Measurements from ENCODE around the gene HHAT. TPM values are rescaled to one million over a fixed set of nuclear protein-coding genes. Genes with fewer than 3 reads are reported as not detected.

The HHAT gene
- total and polyA plus RNA-seq, 3 donors from 2014 or later = 8.5 to 24.3 (median 23.8) TPM

DNA sequence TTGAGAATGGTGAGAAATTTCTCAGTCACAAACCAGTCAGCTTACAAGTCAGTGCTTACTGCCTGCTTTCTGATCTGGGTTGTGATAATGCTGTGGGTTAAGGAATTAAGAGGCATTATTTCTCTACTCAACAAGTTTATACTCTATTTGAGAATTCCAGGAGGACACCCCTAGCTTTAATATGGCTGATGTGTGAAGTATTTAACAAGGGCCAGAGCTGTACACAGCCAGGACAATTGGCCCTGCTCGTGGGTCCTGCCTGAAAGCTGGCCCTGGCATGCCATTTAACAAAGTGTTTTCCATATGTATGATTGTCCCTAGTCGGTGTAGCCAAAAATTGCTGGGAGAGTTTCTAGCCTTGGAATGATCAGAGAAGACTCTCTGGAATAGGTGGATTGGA, 43.2 kb downstream of the HHAT start:
- Histone ChIP-seq H3K27me3 (no peaks in the 10 kb centered on the region), H3K36me3 (ENCODE audit: low read depth, missing control alignments) (no peaks in the 10 kb centered on the region), H3K4me1 (no peaks in the 10 kb centered on the region), H3K9me3 (no peaks in the 10 kb centered on the region), H3K27ac (no peak overlapping the region), H3K4me3 (no peak overlapping the region)
- TF ChIP-seq CTCF (IDR thresholded peaks at IDR 0.05) (no peak), POLR2A (IDR thresholded peaks at IDR 0.05) (no peak)
- DNase-seq = no peak
- WGBS, 2 donors = 76 to 85% methylated on average over 2 of the region's 2 CpGs
- intact Hi-C loops (cut with DNase I; ENCODE audit: low total_unique reads) = no loop called here

GRCh38 chr1:210372491-210372890, 43.8 kb downstream of the HHAT start:
- no peaks in the 10 kb centered on the region for H3K36me3 ChIP-seq (ENCODE audit: low read depth, missing control alignments)
- H3K4me3 ChIP-seq = no peak overlapping the region
- no peak for DNase-seq
- no peaks in the 10 kb centered on the region for H3K27me3 ChIP-seq
- H3K4me1 ChIP-seq = no peaks in the 10 kb centered on the region
- no peak overlapping the region for H3K27ac ChIP-seq
- TF ChIP-seq POLR2A (IDR thresholded peaks at IDR 0.05) (no peak), CTCF (IDR thresholded peaks at IDR 0.05) (no peak)
- intact Hi-C loops (cut with DNase I; ENCODE audit: low total_unique reads) = no loop called here
- no peaks in the 10 kb centered on the region for H3K9me3 ChIP-seq
- WGBS, 2 donors = 96 to 100% methylated on average over 2 of the region's 2 CpGs

GRCh38 chr1:210372931-210373627, 44.4 kb downstream of the HHAT start:
- peak overlapping the region in 1 of 2 donors; percentile 41 for H3K27ac ChIP-seq
- no peak overlapping the region for H3K4me3 ChIP-seq
- DNase-seq = no peak
- no peak for TF ChIP-seq CTCF (IDR thresholded peaks at IDR 0.05)
- no peak for TF ChIP-seq POLR2A (IDR thresholded peaks at IDR 0.05)
- H3K9me3 ChIP-seq = no peaks in the 10 kb centered on the region
- H3K36me3 ChIP-seq (ENCODE audit: low read depth, missing control alignments) = no peaks in the 10 kb centered on the region
- no peaks in the 10 kb centered on the region for H3K4me1 ChIP-seq
- intact Hi-C loops (cut with DNase I; ENCODE audit: low total_unique reads) = no loop called here
- no peaks in the 10 kb centered on the region for H3K27me3 ChIP-seq
- 79 to 88% methylated on average over 6 of the region's 6 CpGs for WGBS, 2 donors

DNA sequence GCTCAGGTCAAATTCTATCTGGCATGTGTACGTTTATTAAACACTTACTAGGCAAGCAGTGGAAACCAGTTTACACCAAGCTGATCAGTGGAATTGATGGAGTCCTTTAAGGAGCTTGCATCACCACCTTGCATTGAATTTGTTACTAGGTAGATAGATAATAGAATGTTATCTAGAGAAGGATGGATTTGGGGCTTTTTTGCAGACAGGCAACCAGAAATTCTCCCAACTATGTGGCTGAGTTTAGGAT, 44.9 kb downstream of the HHAT start:
- Histone ChIP-seq H3K4me1 (no peaks in the 10 kb centered on the region), H3K27me3 (no peaks in the 10 kb centered on the region), H3K27ac (peak overlapping the region in 1 of 2 donors; percentile 41), H3K36me3 (ENCODE audit: low read depth, missing control alignments) (no peaks in the 10 kb centered on the region), H3K4me3 (no peak overlapping the region), H3K9me3 (no peaks in the 10 kb centered on the region)
- intact Hi-C loops (cut with DNase I; ENCODE audit: low total_unique reads) = no loop called here
- WGBS, 2 donors = 79 to 86% methylated on average over 1 of the region's 1 CpG
- TF ChIP-seq POLR2A (IDR thresholded peaks at IDR 0.05) (no peak), CTCF (IDR thresholded peaks at IDR 0.05) (no peak)
- DNase-seq = no peak

- Histone ChIP-seq H3K27me3 (no peaks in the 10 kb centered on the region), H3K27ac (peak overlapping the region in 1 of 2 donors; percentile 41), H3K4me1 (no peaks in the 10 kb centered on the region), H3K9me3 (no peaks in the 10 kb centered on the region), H3K36me3 (ENCODE audit: low read depth, missing control alignments) (no peaks in the 10 kb centered on the region), H3K4me3 (no peak overlapping the region)
- TF ChIP-seq CTCF (IDR thresholded peaks at IDR 0.05) (peak; percentile 46 to 79 (median 75)), POLR2A (IDR thresholded peaks at IDR 0.05) (no peak)
- DNase-seq = peak; percentile 87
- whole genome bisulfite sequencing, 2 donors = 27 to 41% methylated on average over 9 of the region's 9 CpGs
- intact Hi-C loops (cut with DNase I; ENCODE audit: low total_unique reads) = no loop called here
Observed at GRCh38 chr1:210373878-210374599, 45.3 kb downstream of the HHAT start.

Measured in testis (tissue), 3 donors.